HUDEP-2 (cell line): Measurements from ENCODE around the gene OR4K15.
"Not testable (repeated sequence)": the region's sequence is repeated elsewhere in the genome, so short reads cannot be mapped to it uniquely, and the experiment has no call there.

Experiments used
- DNase-seq, 76 experiments: peaks; one replicate each; lab custom pipeline; 2025; ENCODE audit not compliant: unreplicated experiment in 76 of 76; lab: John Stamatoyannopoulos, UW

The OR4K15 gene

DNA sequence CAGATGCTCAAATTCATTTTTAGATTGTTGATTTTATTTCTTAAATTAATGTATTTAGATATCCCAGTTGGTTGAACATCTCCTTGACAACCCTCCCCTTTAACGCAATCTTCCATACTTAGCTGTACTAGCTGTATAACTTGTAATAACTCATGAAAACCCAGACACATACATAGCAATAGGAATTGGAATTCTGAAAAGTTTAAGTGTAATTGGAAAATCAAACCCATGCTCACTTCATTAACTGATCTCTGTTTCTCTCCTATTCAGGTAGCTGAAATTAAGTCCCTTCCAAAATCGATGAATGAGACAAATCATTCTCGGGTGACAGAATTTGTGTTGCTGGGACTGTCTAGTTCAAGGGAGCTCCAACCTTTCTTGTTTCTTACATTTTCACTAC lies at the start of gene OR4K15:
OR4K15 (plus strand) TSS at position 301 of the 400 bp plus-strand sequence; CDS start at position 301, 0 bp downstream.
- DNase-seq: no peak

GRCh38 chr14:19930617-19931016 lies 44.8 kb upstream of the OR4K15 start, which contains the start of gene OR4K1:
Gene OR4K1 (plus strand): TSS chr14:19930917. CDS start chr14:19935667, 4,750 bp downstream.
- DNase-seq: no peak

DNA sequence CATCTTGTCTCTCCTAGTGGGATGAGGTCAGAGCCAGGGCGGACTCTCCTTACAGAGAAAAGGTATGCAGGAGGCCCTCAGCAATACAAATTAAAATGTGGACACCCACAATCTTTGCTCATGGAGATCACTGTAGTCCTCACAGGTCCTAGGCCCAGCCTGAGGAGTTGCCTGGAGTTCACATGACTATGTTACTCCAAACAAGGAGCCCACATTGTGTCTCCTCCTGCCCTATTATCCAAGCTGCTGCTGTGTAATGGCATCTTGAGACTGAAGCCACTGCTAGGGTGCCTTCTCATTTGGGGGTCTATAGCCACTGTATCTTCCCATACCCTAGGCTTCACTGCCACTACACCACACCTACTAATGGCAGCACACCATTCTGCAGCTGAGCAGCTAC lies 33.7 kb upstream of the OR4K15 start:
- DNase-seq: no peak

- DNase-seq: no peak
These were observed 27.8 kb upstream of the OR4K15 start for GRCh38 chr14:19947413-19948090.

GRCh38 chr14:19949218-19949617 lies 26.2 kb upstream of the OR4K15 start:
- no peak for DNase-seq

- DNase-seq: not testable (repeated sequence)
These were observed 5.7 kb upstream of the OR4K15 start for GRCh38 chr14:19969735-19970134.

- no peak for DNase-seq
These were observed 547 bp upstream of the OR4K15 start for GRCh38 chr14:19974844-19975243.

DNA sequence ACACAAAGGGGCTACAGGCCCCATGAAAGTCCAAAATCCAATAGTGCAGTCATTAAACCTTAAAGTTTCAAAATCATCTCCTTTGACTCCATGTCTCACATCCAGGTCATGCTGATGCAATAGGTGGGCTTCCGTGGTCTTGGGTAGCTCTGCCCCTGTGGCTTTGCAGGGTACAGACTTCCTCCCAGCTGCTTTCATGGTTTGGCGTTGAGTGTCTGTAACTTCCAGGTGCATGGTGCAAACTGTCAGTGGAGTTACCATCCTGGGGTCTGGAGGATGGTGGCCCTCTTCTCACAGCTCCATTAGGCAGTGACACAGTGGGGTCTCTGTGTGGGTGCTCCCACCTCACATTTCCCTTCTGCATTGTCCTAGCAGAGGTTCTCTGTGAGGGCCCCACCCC lies 18.0 kb downstream of the OR4K15 start:
- DNase-seq: no peak

DNA sequence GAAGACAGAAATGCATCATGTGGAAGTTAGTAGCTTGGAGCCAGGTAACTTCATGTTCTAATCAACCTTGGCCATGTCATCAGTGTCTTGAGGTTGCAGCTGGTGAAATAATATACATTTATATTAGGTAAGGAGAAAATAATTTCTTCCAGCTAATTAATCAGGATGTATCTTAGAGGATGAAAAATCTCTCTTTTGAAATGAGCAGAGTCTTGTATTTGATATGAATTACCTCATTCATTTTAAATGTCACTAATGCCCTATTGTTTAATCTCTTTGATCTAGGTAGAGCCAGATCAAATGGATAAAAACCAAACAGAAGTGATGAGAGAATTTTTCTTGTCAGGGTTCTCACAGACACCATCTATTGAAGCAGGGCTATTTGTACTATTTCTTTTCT lies 26.5 kb downstream of the OR4K15 start, which contains the start of gene OR4Q2:
OR4Q2 (plus strand) TSS at position 301 of the 400 bp plus-strand sequence.
- no peak for DNase-seq

DNA sequence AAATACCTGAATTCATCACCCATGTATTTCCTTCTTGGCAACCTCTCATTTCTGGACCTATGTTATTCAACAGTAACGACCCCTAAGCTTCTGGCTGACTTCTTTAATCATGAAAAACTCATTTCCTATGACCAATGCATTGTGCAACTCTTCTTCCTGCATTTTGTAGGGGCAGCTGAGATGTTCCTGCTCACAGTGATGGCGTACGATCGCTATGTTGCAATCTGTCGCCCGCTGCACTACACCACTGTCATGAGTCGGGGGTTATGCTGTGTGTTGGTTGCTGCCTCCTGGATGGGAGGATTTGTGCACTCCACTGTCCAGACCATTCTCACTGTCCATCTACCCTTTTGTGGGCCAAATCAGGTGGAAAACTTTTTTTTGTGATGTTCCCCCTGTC lies 26.9 kb downstream of the OR4K15 start:
- no peak for DNase-seq

GRCh38 chr14:20008156-20008555 lies 32.8 kb downstream of the OR4K15 start:
- DNase-seq: no peak

GRCh38 chr14:20019257-20019865 lies 44.0 kb downstream of the OR4K15 start, which contains the start of gene OR4K14:
Gene OR4K14 (minus strand): TSS chr14:20019307. CDS start chr14:20015193, 4,114 bp downstream.
- DNase-seq: no peak
